H9 (cell line): ENCODE data around the gene IGLL5. TPM values are rescaled to one million over a fixed set of nuclear protein-coding genes. Genes with fewer than 3 reads are reported as not detected.

Experiments
- DNase-seq: peaks from one replicate; pipeline ENCODE4 v3.0.0-alpha.2; 2017
- H2AFZ ChIP-seq: one replicate; pipeline ENCODE4 v1.6.1; 2013; ENCODE audit warnings: mild to moderate bottlenecking, low read length, control low read depth, moderate library complexity
- H2AK5ac ChIP-seq: 2 replicates; pipeline ENCODE4 v1.6.1; 2013; ENCODE audit warnings: low read length, control low read depth, mixed read lengths; ENCODE audit not compliant: insufficient read length
- H2BK120ac ChIP-seq: one replicate; pipeline ENCODE4 v1.6.1; 2013; ENCODE audit warnings: low read depth, mild to moderate bottlenecking, low read length, control low read depth, inconsistent platforms; ENCODE audit not compliant: poor library complexity, severe bottlenecking
- H2BK12ac ChIP-seq: 2 replicates; pipeline ENCODE4 v1.6.1; 2013; ENCODE audit warnings: low read length, control low read depth, mixed read lengths, low read depth; ENCODE audit not compliant: insufficient read length
- H2BK15ac ChIP-seq: 2 replicates; pipeline ENCODE4 v1.6.1; 2013; ENCODE audit warnings: low read depth, low read length, control low read depth
- H2BK20ac ChIP-seq: one replicate; pipeline ENCODE4 v1.6.1; 2013; ENCODE audit warnings: low read depth, mild to moderate bottlenecking, low read length, control low read depth, inconsistent platforms; ENCODE audit not compliant: poor library complexity, severe bottlenecking
- H2BK5ac ChIP-seq: 2 replicates; pipeline ENCODE4 v1.6.1; 2013; ENCODE audit warnings: low read length, control low read depth, mixed read lengths; ENCODE audit not compliant: insufficient read length
- H3K14ac ChIP-seq: 2 replicates; pipeline ENCODE4 v1.6.1; 2013; ENCODE audit warnings: low read length, control low read depth; ENCODE audit not compliant: insufficient read depth
- H3K18ac ChIP-seq: 2 replicates; pipeline ENCODE4 v1.6.1; 2013; ENCODE audit warnings: low read depth, mild to moderate bottlenecking, mixed read lengths, low read length, control low read depth; ENCODE audit not compliant: insufficient read length
- H3K23ac ChIP-seq: 2 replicates; pipeline ENCODE4 v1.6.1; 2013; ENCODE audit warnings: low read length, control low read depth, mixed read lengths, low read depth; ENCODE audit not compliant: insufficient read length
- H3K23me2 ChIP-seq: 2 replicates; pipeline ENCODE4 v1.6.1; 2013; ENCODE audit warnings: low read depth, mild to moderate bottlenecking, mixed read lengths, low read length, control low read depth; ENCODE audit not compliant: insufficient read length, poor library complexity, severe bottlenecking
- H3K27ac ChIP-seq: 2 replicates; pipeline ENCODE4 v1.5.1; 2013; ENCODE audit warnings: low read length, control low read depth, mixed read lengths, low read depth; ENCODE audit not compliant: insufficient read length
- H3K27me3 ChIP-seq: 2 replicates; pipeline ENCODE4 v1.6.1; 2013; ENCODE audit warnings: low read length, control low read depth, inconsistent platforms; ENCODE audit not compliant: insufficient read depth
- H3K4ac ChIP-seq: 2 replicates; pipeline ENCODE4 v1.6.1; 2013; ENCODE audit warnings: low read depth, mild to moderate bottlenecking, control low read depth, inconsistent platforms, low read length, moderate library complexity
- H3K4me1 ChIP-seq: 2 replicates; pipeline ENCODE4 v1.6.1; 2013; ENCODE audit warnings: low read length, control low read depth, inconsistent platforms; ENCODE audit not compliant: insufficient read depth
- H3K4me2 ChIP-seq: 2 replicates; pipeline ENCODE4 v1.6.1; 2013; ENCODE audit warnings: low read length, control low read depth, mixed read lengths; ENCODE audit not compliant: insufficient read length, insufficient read depth
- H3K56ac ChIP-seq: 2 replicates; pipeline ENCODE4 v1.6.1; 2013; ENCODE audit warnings: low read depth, mild to moderate bottlenecking, mixed read lengths, low read length, control low read depth; ENCODE audit not compliant: insufficient read length
- H3K79me1 ChIP-seq: 2 replicates; pipeline ENCODE4 v1.6.1; 2013; ENCODE audit warnings: low read depth, mild to moderate bottlenecking, moderate library complexity, low read length, control low read depth, inconsistent platforms; ENCODE audit not compliant: insufficient read depth, poor library complexity, severe bottlenecking
- H3K79me2 ChIP-seq: 2 replicates; pipeline ENCODE4 v1.6.1; 2013; ENCODE audit warnings: low read length, control low read depth, inconsistent platforms; ENCODE audit not compliant: insufficient read depth
- H3K9ac ChIP-seq: 2 replicates; pipeline ENCODE4 v1.6.1; 2013; ENCODE audit warnings: low read length, control low read depth, mixed read lengths; ENCODE audit not compliant: insufficient read length; ENCODE audit errors: extremely low read depth
- H3K9me3 ChIP-seq: one replicate; pipeline ENCODE4 v1.6.1; 2013; ENCODE audit warnings: low read depth, low read length, inconsistent platforms; ENCODE audit not compliant: control insufficient read depth
- H3T11ph ChIP-seq: one replicate; pipeline ENCODE4 v1.6.1; 2013; ENCODE audit warnings: mild to moderate bottlenecking, low read length, control low read depth, inconsistent platforms
- H4K20me1 ChIP-seq: one replicate; pipeline ENCODE4 v1.6.1; 2013; ENCODE audit not compliant: control insufficient read depth, insufficient read length, insufficient read depth
- H4K5ac ChIP-seq: 2 replicates; pipeline ENCODE4 v1.6.1; 2013; ENCODE audit warnings: low read depth, mild to moderate bottlenecking, mixed read lengths, low read length, control low read depth; ENCODE audit not compliant: insufficient read length
- H4K8ac ChIP-seq: replicated peaks from 2 replicates; pipeline ENCODE4 v1.6.1; 2013; ENCODE audit warnings: low read length, control low read depth, mixed read lengths, low read depth; ENCODE audit not compliant: insufficient read length
- H4K91ac ChIP-seq: 2 replicates; pipeline ENCODE4 v1.6.1; 2013; ENCODE audit warnings: low read depth, mild to moderate bottlenecking, moderate library complexity, mixed read lengths, low read length, control low read depth; ENCODE audit not compliant: insufficient read length
- H3K27ac Mint-ChIP-seq, 3 experiments: 2 replicates in 2 of 3; 3 replicates in 1 of 3; pipeline ENCODE4 v1.8.0; 2020 to 2021; ENCODE audit warnings: mixed read lengths in 3 of 3, mild to moderate bottlenecking in 1 of 3, moderate library complexity in 1 of 3
- H3K27me3 Mint-ChIP-seq: 2 replicates; pipeline ENCODE4 v1.8.0; 2021; ENCODE audit warnings: low read depth, mild to moderate bottlenecking, moderate library complexity, mixed read lengths
- H3K36me3 Mint-ChIP-seq, 3 experiments: 2 replicates in 2 of 3; 3 replicates in 1 of 3; pipeline ENCODE4 v1.8.0; 2020 to 2021; ENCODE audit warnings: low read depth in 3 of 3, mixed read lengths in 3 of 3; ENCODE audit not compliant: insufficient read depth in 1 of 3
- H3K4me1 Mint-ChIP-seq, 2 experiments: 2 replicates each; pipeline ENCODE4 v1.8.0; 2020; ENCODE audit warnings: mixed read lengths in 2 of 2
- H3K4me3 Mint-ChIP-seq, 2 experiments: 2 replicates in 1 of 2; 3 replicates in 1 of 2; pipeline ENCODE4 v1.8.0; 2020 to 2021; ENCODE audit warnings: mild to moderate bottlenecking in 2 of 2, mixed read lengths in 2 of 2, moderate library complexity in 1 of 2
- H3K9me3 Mint-ChIP-seq, 2 experiments: 2 replicates in 1 of 2; 3 replicates in 1 of 2; pipeline ENCODE4 v1.8.0; 2020; ENCODE audit warnings: mild to moderate bottlenecking in 2 of 2, mixed read lengths in 2 of 2, moderate library complexity in 1 of 2
- CTCF ChIP-seq: fragments of 200-600 bp; sonication (generic); conservative IDR thresholded peaks from 3 replicates; pipeline ENCODE4 v1.8.0; 2021; ENCODE audit warnings: antibody characterized with exemption, mild to moderate bottlenecking
- WGBS: extraction: QIAGEN DNeasy Blood & Tissue Kit; methylation state at CpG from one replicate; pipeline ENCODE4 v1.1.7; 2013; ENCODE audit warnings: missing lambda C conversion rate, low lambda C conversion rate, mixed read lengths; ENCODE audit not compliant: insufficient read length; ENCODE audit errors: extremely low coverage; 5-methylcytosine and 5-hydroxymethylcytosine counted together
- total RNA-seq: library from RNA; stranded (reverse); gene quantifications from 2 replicates; pipeline ENCODE4 v1.2.1, GENCODE V29; 2021

The IGLL5 gene
- total RNA-seq, 1 experiment from 2014 or later, result not detected

GRCh38 chr22:22935056-22935545 lies 47.5 kb downstream of the IGLL5 start:
- Mint-ChIP-seq H3K9me3 (no peaks in the 10 kb centered on the region), H3K36me3 (no peaks in the 10 kb centered on the region; a peak in 1 of 7 replicates), H3K27ac (no peak overlapping the region), H3K27me3 (peaks cover 84% of the 10 kb centered on the region), H3K4me3 (no peak overlapping the region), H3K4me1 (peaks cover 4 to 9% of the 10 kb centered on the region in 2 experiments; a peak in 3 of 4 replicates)
- no peak overlapping the region for H2BK15ac ChIP-seq
- H3K27me3 ChIP-seq, result peaks cover 3% of the 10 kb centered on the region; the same call in 1 of the 2 replicates
- H3K4ac ChIP-seq, result no peak overlapping the region
- no peak overlapping the region for H2BK5ac ChIP-seq
- H3K9ac ChIP-seq, result no peak overlapping the region
- no peaks in the 10 kb centered on the region for H3K79me1 ChIP-seq
- H2BK120ac ChIP-seq, result no peak overlapping the region
- no peaks in the 10 kb centered on the region for H3K9me3 ChIP-seq
- no peak overlapping the region for H3K56ac ChIP-seq
- no peak overlapping the region for H4K5ac ChIP-seq
- TF ChIP-seq CTCF, result no peak
- H2BK12ac ChIP-seq, result no peak overlapping the region
- H3K23me2 ChIP-seq, result no peaks in the 10 kb centered on the region
- no peak overlapping the region for H2AK5ac ChIP-seq
- H3K4me1 ChIP-seq, result no peaks in the 10 kb centered on the region
- WGBS, result no CpG with 5 or more reads among the region's 3 CpGs
- no peaks in the 10 kb centered on the region for H3K79me2 ChIP-seq
- no peak overlapping the region; the same call in 1 of the 2 replicates for H3K14ac ChIP-seq
- H4K20me1 ChIP-seq, result no peaks in the 10 kb centered on the region
- H3T11ph ChIP-seq, result no peak overlapping the region
- no peak overlapping the region for H3K23ac ChIP-seq
- H4K91ac ChIP-seq, result no peak overlapping the region
- no peak for DNase-seq
- H3K18ac ChIP-seq, result no peak overlapping the region
- no peak overlapping the region for H2BK20ac ChIP-seq
- no peak overlapping the region for H3K27ac ChIP-seq
- no peak overlapping the region for H2AFZ ChIP-seq
- no peak overlapping the region for H4K8ac ChIP-seq
- no peak overlapping the region for H3K4me2 ChIP-seq
